Measurements from ENCODE around the gene USH2A.

GRCh38 chr1:215710899-215711225, 712.4 kb downstream of the USH2A start:
- TF ChIP-seq, protein P1, sequence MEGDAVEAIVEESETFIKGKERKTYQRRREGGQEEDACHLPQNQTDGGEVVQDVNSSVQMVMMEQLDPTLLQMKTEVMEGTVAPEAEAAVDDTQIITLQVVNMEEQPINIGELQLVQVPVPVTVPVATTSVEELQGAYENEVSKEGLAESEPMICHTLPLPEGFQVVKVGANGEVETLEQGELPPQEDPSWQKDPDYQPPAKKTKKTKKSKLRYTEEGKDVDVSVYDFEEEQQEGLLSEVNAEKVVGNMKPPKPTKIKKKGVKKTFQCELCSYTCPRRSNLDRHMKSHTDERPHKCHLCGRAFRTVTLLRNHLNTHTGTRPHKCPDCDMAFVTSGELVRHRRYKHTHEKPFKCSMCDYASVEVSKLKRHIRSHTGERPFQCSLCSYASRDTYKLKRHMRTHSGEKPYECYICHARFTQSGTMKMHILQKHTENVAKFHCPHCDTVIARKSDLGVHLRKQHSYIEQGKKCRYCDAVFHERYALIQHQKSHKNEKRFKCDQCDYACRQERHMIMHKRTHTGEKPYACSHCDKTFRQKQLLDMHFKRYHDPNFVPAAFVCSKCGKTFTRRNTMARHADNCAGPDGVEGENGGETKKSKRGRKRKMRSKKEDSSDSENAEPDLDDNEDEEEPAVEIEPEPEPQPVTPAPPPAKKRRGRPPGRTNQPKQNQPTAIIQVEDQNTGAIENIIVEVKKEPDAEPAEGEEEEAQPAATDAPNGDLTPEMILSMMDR (IDR thresholded peaks at IDR 0.05) = no peak
- TF ChIP-seq POLR2A (IDR thresholded peaks at IDR 0.05) = no peak
